HEK293 (cell line): ENCODE results near the gene PPP2R2B.

ENCODE experiments used
- CTCF ChIP-seq: fragments of 450-650 bp; formaldehyde crosslinking; IDR thresholded peaks from 2 replicates; pipeline ENCODE4 v1.5.1; 2016; ENCODE audit warnings: missing biosample characterization, missing genetic modification characterization
- GLI4 ChIP-seq: fragments of 450-650 bp; formaldehyde crosslinking; IDR thresholded peaks from 2 replicates; pipeline ENCODE4 v1.5.1; 2016; ENCODE audit warnings: missing biosample characterization, missing genetic modification characterization
- REST ChIP-seq: fragments of 450-650 bp; formaldehyde crosslinking; IDR thresholded peaks from 2 replicates; pipeline ENCODE4 v1.5.1; 2016; ENCODE audit warnings: missing biosample characterization, missing genetic modification characterization
- ZFP37 ChIP-seq: fragments of 450-650 bp; formaldehyde crosslinking; IDR thresholded peaks from 2 replicates; pipeline ENCODE4 v1.5.1; 2016; ENCODE audit warnings: missing biosample characterization, missing genetic modification characterization
- ZFP41 ChIP-seq: fragments of 450-650 bp; formaldehyde crosslinking; IDR thresholded peaks from 2 replicates; pipeline ENCODE4 v1.5.1; 2016; ENCODE audit warnings: missing biosample characterization, missing genetic modification characterization, borderline replicate concordance
- ZNF146 ChIP-seq: fragments of 450-650 bp; formaldehyde crosslinking; IDR thresholded peaks from 2 replicates; pipeline ENCODE4 v1.5.1; 2016; ENCODE audit warnings: missing biosample characterization, missing genetic modification characterization
- ZNF23 ChIP-seq: fragments of 450-650 bp; formaldehyde crosslinking; IDR thresholded peaks from 2 replicates; pipeline ENCODE4 v1.5.1; 2016; ENCODE audit warnings: missing biosample characterization, missing genetic modification characterization, borderline replicate concordance
- ZNF311 ChIP-seq: fragments of 450-650 bp; formaldehyde crosslinking; IDR thresholded peaks from 2 replicates; pipeline ENCODE4 v1.5.1; 2017; ENCODE audit warnings: missing biosample characterization, missing genetic modification characterization, borderline replicate concordance

GRCh38 chr5:146849694-146850303 is 28.8 kb downstream of the PPP2R2B start:
- TF ChIP-seq GLI4 (tag by site-specific recombination) (no peak), CTCF (no peak), ZFP41 (no peak), ZFP37 (tag by site-specific recombination) (no peak), ZNF23 (tag by site-specific recombination) (no peak), ZNF146 (no peak), ZNF311 (no peak), REST (tag by site-specific recombination) (no peak)
